ENCODE data around the gene EGFL6. TPM values are rescaled to one million over a fixed set of nuclear protein-coding genes. Genes with fewer than 3 reads are reported as not detected.

EGFL6 gene
- total and polyA plus RNA-seq, 3 experiments from 2014 or later = 0.58 to 0.59 TPM; not detected in 1

DNA sequence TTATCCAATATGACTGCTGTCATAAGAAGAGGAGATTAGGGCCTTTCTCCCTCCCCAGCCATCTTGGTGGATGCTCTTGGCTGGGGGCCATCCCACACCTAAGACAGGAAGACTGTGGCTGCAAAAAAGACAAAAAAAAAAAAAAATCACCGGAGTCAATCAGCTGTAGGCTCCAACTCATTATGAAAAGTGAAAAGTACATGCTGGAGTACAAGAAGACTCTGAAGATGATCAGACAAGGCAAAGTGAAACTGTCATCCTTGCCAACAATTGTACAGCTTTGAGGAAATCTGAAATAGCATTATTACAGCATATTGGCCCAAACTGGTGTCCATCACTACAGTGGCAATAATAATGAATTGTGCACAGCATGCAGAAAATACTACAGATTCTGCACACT, 5.2 kb downstream of the EGFL6 start:
- no peaks in the 10 kb centered on the region for H3K36me3 ChIP-seq (ENCODE audit: insufficient read depth, low read length)
- no peak overlapping the region for H3K4me3 Mint-ChIP-seq
- no peaks in the 10 kb centered on the region for H3K27me3 ChIP-seq (ENCODE audit: insufficient read depth, low read length, poor library complexity, severe bottlenecking)
- H3K36me3 Mint-ChIP-seq = no peaks in the 10 kb centered on the region
- ChIA-PET CTCF (no interaction called here), POLR2A (no interaction called here)
- peaks cover 0 to 6% (median 0%) of the 10 kb centered on the region in 5 donors for H3K9me3 Mint-ChIP-seq
- no peaks in the 10 kb centered on the region for H3K9me3 ChIP-seq (ENCODE audit: low read length)
- no peak overlapping the region for H3K27ac Mint-ChIP-seq
- DNase-seq = no peak
- no peaks in the 10 kb centered on the region for H3K4me1 ChIP-seq (ENCODE audit: insufficient read depth, low read length)
- no peak overlapping the region for H3K27ac ChIP-seq (ENCODE audit: low read depth, low read length)
- peaks cover 10 to 30% of the 10 kb centered on the region in 2 donors for H3K27me3 Mint-ChIP-seq
- no peak overlapping the region for H3K4me3 ChIP-seq (ENCODE audit: low read length)
- peaks cover 0 to 6% (median 5%) of the 10 kb centered on the region in 3 donors for H3K4me1 Mint-ChIP-seq

GRCh38 chrX:13579661-13580060, 10.3 kb downstream of the EGFL6 start:
- peaks cover 12 to 21% of the 10 kb centered on the region in 2 donors for H3K27me3 Mint-ChIP-seq
- Histone ChIP-seq H3K27me3 (ENCODE audit: insufficient read depth, low read length, poor library complexity, severe bottlenecking) (no peaks in the 10 kb centered on the region), H3K27ac (ENCODE audit: low read depth, low read length) (no peak overlapping the region), H3K4me3 (ENCODE audit: low read length) (no peak overlapping the region), H3K9me3 (ENCODE audit: low read length) (no peaks in the 10 kb centered on the region), H3K4me1 (ENCODE audit: insufficient read depth, low read length) (no peaks in the 10 kb centered on the region), H3K36me3 (ENCODE audit: insufficient read depth, low read length) (no peaks in the 10 kb centered on the region)
- ChIA-PET POLR2A (no interaction called here), CTCF (no interaction called here)
- H3K9me3 Mint-ChIP-seq = peaks cover 0 to 6% (median 2%) of the 10 kb centered on the region in 5 donors
- H3K27ac Mint-ChIP-seq = no peak overlapping the region
- no peaks in the 10 kb centered on the region for H3K4me1 Mint-ChIP-seq
- DNase-seq = no peak
- H3K36me3 Mint-ChIP-seq = no peaks in the 10 kb centered on the region
- H3K4me3 Mint-ChIP-seq = no peak overlapping the region

GRCh38 chrX:13581554-13581953, 12.2 kb downstream of the EGFL6 start:
- Histone ChIP-seq H3K36me3 (ENCODE audit: insufficient read depth, low read length) (no peaks in the 10 kb centered on the region), H3K27me3 (ENCODE audit: insufficient read depth, low read length, poor library complexity, severe bottlenecking) (no peaks in the 10 kb centered on the region), H3K27ac (ENCODE audit: low read depth, low read length) (no peak overlapping the region), H3K9me3 (ENCODE audit: low read length) (no peaks in the 10 kb centered on the region), H3K4me3 (ENCODE audit: low read length) (no peak overlapping the region), H3K4me1 (ENCODE audit: insufficient read depth, low read length) (no peaks in the 10 kb centered on the region)
- Mint-ChIP-seq H3K4me1 (no peaks in the 10 kb centered on the region), H3K9me3 (peaks cover 0 to 3% (median 2%) of the 10 kb centered on the region in 5 donors), H3K36me3 (no peaks in the 10 kb centered on the region), H3K27ac (no peak overlapping the region), H3K4me3 (no peak overlapping the region), H3K27me3 (peaks cover 26 to 28% of the 10 kb centered on the region in 2 donors)
- DNase-seq = no peak
- ChIA-PET CTCF (no interaction called here), POLR2A (no interaction called here)

GRCh38 chrX:13587786-13588477, 18.5 kb downstream of the EGFL6 start:
- Mint-ChIP-seq H3K4me3 (no peak overlapping the region), H3K36me3 (peaks cover 0 to 2% (median 0%) of the 10 kb centered on the region in 3 donors), H3K27me3 (peaks cover 33 to 35% of the 10 kb centered on the region in 2 donors), H3K4me1 (no peaks in the 10 kb centered on the region), H3K9me3 (peaks cover 0 to 5% (median 0%) of the 10 kb centered on the region in 5 donors), H3K27ac (no peak overlapping the region)
- Histone ChIP-seq H3K4me1 (ENCODE audit: insufficient read depth, low read length) (no peaks in the 10 kb centered on the region), H3K4me3 (ENCODE audit: low read length) (no peak overlapping the region), H3K36me3 (ENCODE audit: insufficient read depth, low read length) (no peaks in the 10 kb centered on the region), H3K27ac (ENCODE audit: low read depth, low read length) (no peak overlapping the region), H3K9me3 (ENCODE audit: low read length) (no peaks in the 10 kb centered on the region), H3K27me3 (ENCODE audit: insufficient read depth, low read length, poor library complexity, severe bottlenecking) (no peaks in the 10 kb centered on the region)
- CTCF ChIA-PET = no interaction called here
- DNase-seq = no peak
- POLR2A ChIA-PET = no interaction called here

DNA sequence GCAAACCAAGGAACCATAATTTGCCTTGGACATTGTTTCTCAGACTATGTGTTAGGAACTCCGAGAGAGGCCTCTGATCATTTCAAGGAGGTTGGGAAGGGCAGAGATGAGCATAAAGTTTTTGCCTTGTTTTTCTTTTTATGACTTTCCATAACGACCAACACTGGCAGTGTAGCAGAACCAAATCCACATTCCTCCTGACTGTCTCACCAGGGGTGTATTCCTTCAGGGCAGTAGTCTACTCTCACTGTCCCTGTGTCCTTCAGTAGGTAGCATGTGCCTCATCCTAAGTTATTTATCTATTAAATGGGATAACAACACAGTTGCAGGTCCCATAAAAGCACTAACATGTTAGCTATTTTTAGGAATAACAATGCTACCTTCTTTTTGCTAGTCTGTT, 20.8 kb downstream of the EGFL6 start:
- no peak overlapping the region for H3K27ac ChIP-seq (ENCODE audit: low read depth, low read length)
- Mint-ChIP-seq H3K4me3 (no peak overlapping the region), H3K4me1 (no peaks in the 10 kb centered on the region), H3K27me3 (peaks cover 28 to 31% of the 10 kb centered on the region in 2 donors), H3K36me3 (peaks cover 0 to 2% (median 0%) of the 10 kb centered on the region in 3 donors), H3K9me3 (peaks cover 0 to 5% (median 0%) of the 10 kb centered on the region in 5 donors), H3K27ac (no peak overlapping the region)
- no peaks in the 10 kb centered on the region for H3K36me3 ChIP-seq (ENCODE audit: insufficient read depth, low read length)
- no peaks in the 10 kb centered on the region for H3K27me3 ChIP-seq (ENCODE audit: insufficient read depth, low read length, poor library complexity, severe bottlenecking)
- DNase-seq = no peak
- ChIA-PET CTCF (no interaction called here), POLR2A (no interaction called here)
- no peaks in the 10 kb centered on the region for H3K9me3 ChIP-seq (ENCODE audit: low read length)
- no peaks in the 10 kb centered on the region for H3K4me1 ChIP-seq (ENCODE audit: insufficient read depth, low read length)
- no peak overlapping the region for H3K4me3 ChIP-seq (ENCODE audit: low read length)

DNA sequence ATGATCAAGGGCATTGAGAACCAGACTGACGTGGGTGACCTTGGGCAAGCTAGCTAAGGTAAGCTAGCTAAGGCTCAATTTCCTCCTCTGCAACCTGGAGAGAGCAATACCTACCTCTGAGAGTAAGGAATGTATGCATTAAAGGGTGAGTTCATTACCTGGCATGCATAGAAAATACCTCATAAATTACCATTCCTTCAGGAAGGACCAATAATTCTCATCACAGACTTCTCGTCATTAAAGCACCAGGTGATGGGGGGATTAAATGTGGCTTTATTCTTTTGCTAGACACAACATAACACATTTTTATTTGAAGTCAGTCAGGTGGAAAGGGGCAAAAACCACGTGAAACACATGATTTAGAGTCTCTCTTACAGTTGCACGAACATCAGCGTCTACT, 21.5 kb downstream of the EGFL6 start:
- ChIA-PET CTCF (no interaction called here), POLR2A (no interaction called here)
- peaks cover 0 to 2% (median 0%) of the 10 kb centered on the region in 3 donors for H3K36me3 Mint-ChIP-seq
- Histone ChIP-seq H3K27me3 (ENCODE audit: insufficient read depth, low read length, poor library complexity, severe bottlenecking) (no peaks in the 10 kb centered on the region), H3K36me3 (ENCODE audit: insufficient read depth, low read length) (no peaks in the 10 kb centered on the region), H3K4me1 (ENCODE audit: insufficient read depth, low read length) (no peaks in the 10 kb centered on the region), H3K4me3 (ENCODE audit: low read length) (no peak overlapping the region), H3K9me3 (ENCODE audit: low read length) (no peaks in the 10 kb centered on the region), H3K27ac (ENCODE audit: low read depth, low read length) (no peak overlapping the region)
- DNase-seq = no peak
- H3K4me3 Mint-ChIP-seq = peak overlapping the region in 1 of 7 donors; percentile 8
- H3K4me1 Mint-ChIP-seq = no peaks in the 10 kb centered on the region
- peaks cover 0 to 5% (median 0%) of the 10 kb centered on the region in 5 donors for H3K9me3 Mint-ChIP-seq
- H3K27ac Mint-ChIP-seq = no peak overlapping the region
- H3K27me3 Mint-ChIP-seq = peaks cover 27 to 28% of the 10 kb centered on the region in 2 donors

GRCh38 chrX:13597874-13598273, 28.5 kb downstream of the EGFL6 start:
- Histone ChIP-seq H3K4me1 (ENCODE audit: insufficient read depth, low read length) (no peaks in the 10 kb centered on the region), H3K9me3 (ENCODE audit: low read length) (no peaks in the 10 kb centered on the region), H3K27me3 (ENCODE audit: insufficient read depth, low read length, poor library complexity, severe bottlenecking) (no peaks in the 10 kb centered on the region), H3K36me3 (ENCODE audit: insufficient read depth, low read length) (no peaks in the 10 kb centered on the region), H3K27ac (ENCODE audit: low read depth, low read length) (no peak overlapping the region), H3K4me3 (ENCODE audit: low read length) (no peak overlapping the region)
- DNase-seq = no peak
- ChIA-PET CTCF (no interaction called here), POLR2A (no interaction called here)
- no peaks in the 10 kb centered on the region for H3K36me3 Mint-ChIP-seq
- no peak overlapping the region for H3K4me3 Mint-ChIP-seq
- peaks cover 0 to 3% (median 0%) of the 10 kb centered on the region in 5 donors for H3K9me3 Mint-ChIP-seq
- H3K27ac Mint-ChIP-seq = no peak overlapping the region
- peaks cover 14 to 31% of the 10 kb centered on the region in 2 donors for H3K27me3 Mint-ChIP-seq
- no peaks in the 10 kb centered on the region for H3K4me1 Mint-ChIP-seq

GRCh38 chrX:13598877-13599276, 29.5 kb downstream of the EGFL6 start:
- POLR2A ChIA-PET = no interaction called here
- Histone ChIP-seq H3K27ac (ENCODE audit: low read depth, low read length) (no peak overlapping the region), H3K9me3 (ENCODE audit: low read length) (no peaks in the 10 kb centered on the region), H3K4me3 (ENCODE audit: low read length) (no peak overlapping the region), H3K36me3 (ENCODE audit: insufficient read depth, low read length) (no peaks in the 10 kb centered on the region), H3K4me1 (ENCODE audit: insufficient read depth, low read length) (no peaks in the 10 kb centered on the region), H3K27me3 (ENCODE audit: insufficient read depth, low read length, poor library complexity, severe bottlenecking) (no peaks in the 10 kb centered on the region)
- peaks cover 6 to 30% of the 10 kb centered on the region in 2 donors for H3K27me3 Mint-ChIP-seq
- CTCF ChIA-PET = no interaction called here
- DNase-seq = no peak
- no peaks in the 10 kb centered on the region for H3K4me1 Mint-ChIP-seq
- no peaks in the 10 kb centered on the region for H3K36me3 Mint-ChIP-seq
- peaks cover 0 to 3% (median 0%) of the 10 kb centered on the region in 5 donors for H3K9me3 Mint-ChIP-seq
- H3K27ac Mint-ChIP-seq = no peak overlapping the region
- H3K4me3 Mint-ChIP-seq = no peak overlapping the region
